Peyer's patch (tissue), 4 donors: ENCODE measurements around the gene NPAS2.

Source experiments
- POLR2A ChIP-seq, 2 donors: fragments of 450-650 bp; IDR thresholded peaks; one replicate each; pipeline ENCODE4 v1.5.1; 2017; ENCODE audit warnings: antibody characterized with exemption in 2 of 2, mild to moderate bottlenecking in 2 of 2, moderate library complexity in 2 of 2
- TF ChIP-seq, protein P1 (sequence below), 6 experiments: fragments of 450-650 bp in 4 of 6; fragments of 200-600 bp in 2 of 6; sonication (generic) in 1 of 6; IDR thresholded peaks; one replicate each; pipeline ENCODE4 v1.5.1; 2017 to 2019; ENCODE audit warnings: antibody characterized with exemption in 6 of 6, mild to moderate bottlenecking in 3 of 6, moderate library complexity in 1 of 6

DNA sequence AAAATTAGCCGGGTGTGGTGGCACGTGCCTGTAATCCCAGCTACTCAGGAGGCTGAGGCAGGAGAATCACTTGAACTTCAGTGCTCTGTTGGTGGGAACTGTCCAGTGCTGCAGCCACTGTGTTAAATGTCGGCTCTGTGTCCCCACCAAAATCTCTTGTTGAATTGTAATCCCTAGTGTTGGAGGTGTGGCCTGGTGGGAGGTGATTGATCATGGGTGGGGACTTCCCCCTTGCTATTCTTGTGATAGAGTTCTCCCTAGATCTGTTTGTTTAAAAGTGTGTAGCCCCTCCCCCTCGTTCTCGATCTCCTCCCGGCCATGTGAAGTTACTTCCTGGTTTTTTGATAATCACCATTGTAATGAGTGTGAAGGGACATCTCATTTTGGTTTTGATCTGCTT lies 172.3 kb downstream of the NPAS2 start:
- no peak for TF ChIP-seq POLR2A (IDR thresholded peaks at IDR 0.05)
- TF ChIP-seq, protein P1, sequence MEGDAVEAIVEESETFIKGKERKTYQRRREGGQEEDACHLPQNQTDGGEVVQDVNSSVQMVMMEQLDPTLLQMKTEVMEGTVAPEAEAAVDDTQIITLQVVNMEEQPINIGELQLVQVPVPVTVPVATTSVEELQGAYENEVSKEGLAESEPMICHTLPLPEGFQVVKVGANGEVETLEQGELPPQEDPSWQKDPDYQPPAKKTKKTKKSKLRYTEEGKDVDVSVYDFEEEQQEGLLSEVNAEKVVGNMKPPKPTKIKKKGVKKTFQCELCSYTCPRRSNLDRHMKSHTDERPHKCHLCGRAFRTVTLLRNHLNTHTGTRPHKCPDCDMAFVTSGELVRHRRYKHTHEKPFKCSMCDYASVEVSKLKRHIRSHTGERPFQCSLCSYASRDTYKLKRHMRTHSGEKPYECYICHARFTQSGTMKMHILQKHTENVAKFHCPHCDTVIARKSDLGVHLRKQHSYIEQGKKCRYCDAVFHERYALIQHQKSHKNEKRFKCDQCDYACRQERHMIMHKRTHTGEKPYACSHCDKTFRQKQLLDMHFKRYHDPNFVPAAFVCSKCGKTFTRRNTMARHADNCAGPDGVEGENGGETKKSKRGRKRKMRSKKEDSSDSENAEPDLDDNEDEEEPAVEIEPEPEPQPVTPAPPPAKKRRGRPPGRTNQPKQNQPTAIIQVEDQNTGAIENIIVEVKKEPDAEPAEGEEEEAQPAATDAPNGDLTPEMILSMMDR (IDR thresholded peaks at IDR 0.05) = no peak
